ENCODE measurements around the gene TOLLIP.

Gene TOLLIP

GRCh38 chr11:1229471-1230120, 79.8 kb downstream of the TOLLIP start:
- Histone ChIP-seq H3K4me3 (ENCODE audit: control insufficient read depth in 1 of 7, extremely low read depth in 1 of 7, insufficient read depth in 4 of 7, low read depth in 2 of 7, low read length in 6 of 7) (no peak overlapping the region), H3K27ac (ENCODE audit: insufficient read depth in 1 of 2, low read depth in 1 of 2, low read length in 2 of 2, poor library complexity in 1 of 2, severe bottlenecking in 2 of 2) (no peak overlapping the region), H3K27me3 (replicated peaks in 2 of 5; ENCODE audit: control insufficient read depth in 4 of 5, insufficient read depth in 5 of 5, low read length in 4 of 5) (peaks cover 0 to 13% (median 0%) of the 10 kb centered on the region in 5 experiments), H3K36me3 (ENCODE audit: control insufficient read depth in 4 of 4, insufficient read depth in 4 of 4, low read length in 3 of 4) (no peaks in the 10 kb centered on the region), H3K9me3 (ENCODE audit: control extremely low read depth in 1 of 5, control insufficient read depth in 4 of 5, insufficient read depth in 2 of 5, low read depth in 1 of 5, low read length in 4 of 5) (no peaks in the 10 kb centered on the region), H3K4me1 (ENCODE audit: control extremely low read depth in 1 of 4, control insufficient read depth in 4 of 4, insufficient read depth in 4 of 4, low read length in 3 of 4) (no peaks in the 10 kb centered on the region)
- 97% methylated on average over 9 of the region's 27 CpGs for WGBS (ENCODE audit: insufficient coverage)
- ChIA-PET CTCF (no interaction called here), POLR2A (no interaction called here)
- DNase-seq: no peak

- ChIA-PET POLR2A (no interaction called here), CTCF (no interaction called here)
- H3K27me3 ChIP-seq (replicated peaks in 2 of 5; ENCODE audit: control insufficient read depth in 4 of 5, insufficient read depth in 5 of 5, low read length in 4 of 5): peaks cover 0 to 16% (median 0%) of the 10 kb centered on the region in 5 experiments
- no peaks in the 10 kb centered on the region for H3K4me1 ChIP-seq (ENCODE audit: control extremely low read depth in 1 of 4, control insufficient read depth in 4 of 4, insufficient read depth in 4 of 4, low read length in 3 of 4)
- H3K27ac ChIP-seq (ENCODE audit: insufficient read depth in 1 of 2, low read depth in 1 of 2, low read length in 2 of 2, poor library complexity in 1 of 2, severe bottlenecking in 2 of 2): no peak overlapping the region
- H3K36me3 ChIP-seq (ENCODE audit: control insufficient read depth in 4 of 4, insufficient read depth in 4 of 4, low read length in 3 of 4): no peaks in the 10 kb centered on the region
- WGBS (ENCODE audit: insufficient coverage): 88% methylated on average over 15 of the region's 18 CpGs
- no peak for DNase-seq
- H3K9me3 ChIP-seq (ENCODE audit: control extremely low read depth in 1 of 5, control insufficient read depth in 4 of 5, insufficient read depth in 2 of 5, low read depth in 1 of 5, low read length in 4 of 5): no peaks in the 10 kb centered on the region
- no peak overlapping the region for H3K4me3 ChIP-seq (ENCODE audit: control insufficient read depth in 1 of 7, extremely low read depth in 1 of 7, insufficient read depth in 4 of 7, low read depth in 2 of 7, low read length in 6 of 7)
Measured at GRCh38 chr11:1228921-1229451, 80.4 kb downstream of the TOLLIP start.

GRCh38 chr11:1228101-1228821, 81.2 kb downstream of the TOLLIP start:
- Histone ChIP-seq H3K27ac (ENCODE audit: insufficient read depth in 1 of 2, low read depth in 1 of 2, low read length in 2 of 2, poor library complexity in 1 of 2, severe bottlenecking in 2 of 2) (no peak overlapping the region), H3K9me3 (ENCODE audit: control extremely low read depth in 1 of 5, control insufficient read depth in 4 of 5, insufficient read depth in 2 of 5, low read depth in 1 of 5, low read length in 4 of 5) (no peaks in the 10 kb centered on the region), H3K27me3 (replicated peaks in 2 of 5; ENCODE audit: control insufficient read depth in 4 of 5, insufficient read depth in 5 of 5, low read length in 4 of 5) (peaks cover 0 to 21% (median 0%) of the 10 kb centered on the region in 5 experiments), H3K36me3 (ENCODE audit: control insufficient read depth in 4 of 4, insufficient read depth in 4 of 4, low read length in 3 of 4) (no peaks in the 10 kb centered on the region), H3K4me1 (ENCODE audit: control extremely low read depth in 1 of 4, control insufficient read depth in 4 of 4, insufficient read depth in 4 of 4, low read length in 3 of 4) (no peaks in the 10 kb centered on the region), H3K4me3 (ENCODE audit: control insufficient read depth in 1 of 7, extremely low read depth in 1 of 7, insufficient read depth in 4 of 7, low read depth in 2 of 7, low read length in 6 of 7) (no peak overlapping the region)
- ChIA-PET POLR2A (no interaction called here), CTCF (no interaction called here)
- 87% methylated on average over 22 of the region's 31 CpGs for WGBS (ENCODE audit: insufficient coverage)
- no peak for DNase-seq

GRCh38 chr11:1227551-1228100, 81.8 kb downstream of the TOLLIP start:
- CTCF ChIA-PET: no interaction called here
- POLR2A ChIA-PET: no interaction called here
- H3K27me3 ChIP-seq (replicated peaks in 2 of 5; ENCODE audit: control insufficient read depth in 4 of 5, insufficient read depth in 5 of 5, low read length in 4 of 5): peaks cover 0 to 22% (median 0%) of the 10 kb centered on the region in 5 experiments
- no peaks in the 10 kb centered on the region for H3K9me3 ChIP-seq (ENCODE audit: control extremely low read depth in 1 of 5, control insufficient read depth in 4 of 5, insufficient read depth in 2 of 5, low read depth in 1 of 5, low read length in 4 of 5)
- no peaks in the 10 kb centered on the region for H3K4me1 ChIP-seq (ENCODE audit: control extremely low read depth in 1 of 4, control insufficient read depth in 4 of 4, insufficient read depth in 4 of 4, low read length in 3 of 4)
- no peaks in the 10 kb centered on the region for H3K36me3 ChIP-seq (ENCODE audit: control insufficient read depth in 4 of 4, insufficient read depth in 4 of 4, low read length in 3 of 4)
- WGBS (ENCODE audit: insufficient coverage): 90% methylated on average over 21 of the region's 23 CpGs
- no peak overlapping the region for H3K27ac ChIP-seq (ENCODE audit: insufficient read depth in 1 of 2, low read depth in 1 of 2, low read length in 2 of 2, poor library complexity in 1 of 2, severe bottlenecking in 2 of 2)
- no peak for DNase-seq
- no peak overlapping the region for H3K4me3 ChIP-seq (ENCODE audit: control insufficient read depth in 1 of 7, extremely low read depth in 1 of 7, insufficient read depth in 4 of 7, low read depth in 2 of 7, low read length in 6 of 7)

GRCh38 chr11:1226986-1227550, 82.4 kb downstream of the TOLLIP start:
- no peak for DNase-seq
- H3K27me3 ChIP-seq (replicated peaks in 2 of 5; ENCODE audit: control insufficient read depth in 4 of 5, insufficient read depth in 5 of 5, low read length in 4 of 5): peaks cover 0 to 26% (median 0%) of the 10 kb centered on the region in 5 experiments
- POLR2A ChIA-PET: no interaction called here
- H3K9me3 ChIP-seq (ENCODE audit: control extremely low read depth in 1 of 5, control insufficient read depth in 4 of 5, insufficient read depth in 2 of 5, low read depth in 1 of 5, low read length in 4 of 5): no peaks in the 10 kb centered on the region
- no peaks in the 10 kb centered on the region for H3K36me3 ChIP-seq (ENCODE audit: control insufficient read depth in 4 of 4, insufficient read depth in 4 of 4, low read length in 3 of 4)
- H3K4me3 ChIP-seq (ENCODE audit: control insufficient read depth in 1 of 7, extremely low read depth in 1 of 7, insufficient read depth in 4 of 7, low read depth in 2 of 7, low read length in 6 of 7): no peak overlapping the region
- H3K4me1 ChIP-seq (ENCODE audit: control extremely low read depth in 1 of 4, control insufficient read depth in 4 of 4, insufficient read depth in 4 of 4, low read length in 3 of 4): no peaks in the 10 kb centered on the region
- H3K27ac ChIP-seq (ENCODE audit: insufficient read depth in 1 of 2, low read depth in 1 of 2, low read length in 2 of 2, poor library complexity in 1 of 2, severe bottlenecking in 2 of 2): no peak overlapping the region
- 84% methylated on average over 19 of the region's 23 CpGs for WGBS (ENCODE audit: insufficient coverage)
- CTCF ChIA-PET: no interaction called here

GRCh38 chr11:1226226-1226985, 83.0 kb downstream of the TOLLIP start:
- H3K36me3 ChIP-seq (ENCODE audit: control insufficient read depth in 4 of 4, insufficient read depth in 4 of 4, low read length in 3 of 4): no peaks in the 10 kb centered on the region
- H3K27ac ChIP-seq (ENCODE audit: insufficient read depth in 1 of 2, low read depth in 1 of 2, low read length in 2 of 2, poor library complexity in 1 of 2, severe bottlenecking in 2 of 2): no peak overlapping the region
- H3K9me3 ChIP-seq (ENCODE audit: control extremely low read depth in 1 of 5, control insufficient read depth in 4 of 5, insufficient read depth in 2 of 5, low read depth in 1 of 5, low read length in 4 of 5): no peaks in the 10 kb centered on the region
- no peaks in the 10 kb centered on the region for H3K4me1 ChIP-seq (ENCODE audit: control extremely low read depth in 1 of 4, control insufficient read depth in 4 of 4, insufficient read depth in 4 of 4, low read length in 3 of 4)
- DNase-seq: no peak
- peaks cover 0 to 32% (median 0%) of the 10 kb centered on the region in 5 experiments for H3K27me3 ChIP-seq (replicated peaks in 2 of 5; ENCODE audit: control insufficient read depth in 4 of 5, insufficient read depth in 5 of 5, low read length in 4 of 5)
- 80% methylated on average over 39 of the region's 41 CpGs for WGBS (ENCODE audit: insufficient coverage)
- ChIA-PET CTCF (interaction anchor here (1.3 kb wide), 1 partner anchor 288 kb away, joined by 3 read pairs; no protein-coding TSS in a partner anchor), POLR2A (no interaction called here)
- H3K4me3 ChIP-seq (ENCODE audit: control insufficient read depth in 1 of 7, extremely low read depth in 1 of 7, insufficient read depth in 4 of 7, low read depth in 2 of 7, low read length in 6 of 7): no peak overlapping the region
